Glomerular endothelial cell (primary cell): Measurements from ENCODE around the gene NPM1. TPM values are rescaled to one million over a fixed set of nuclear protein-coding genes. Genes with fewer than 3 reads are reported as not detected.
"Not testable (repeated sequence)": the region's sequence is repeated elsewhere in the genome, so short reads cannot be mapped to it uniquely, and the experiment has no call there.

Experiments
- DNase-seq: peaks from one replicate; pipeline ENCODE4 v3.0.0-alpha.2; 2011; ENCODE audit warnings: low read depth, low spot score; ENCODE audit errors: extremely low read depth
- total RNA-seq: library from RNA; depleted of rRNA; stranded (reverse); fragments of >200 nt; gene quantifications from 2 replicates; pipeline ENCODE4 v1.2.3, GENCODE V29; 2015

Gene NPM1
- total RNA-seq, 1 donor from 2014 or later = 685 TPM

DNA sequence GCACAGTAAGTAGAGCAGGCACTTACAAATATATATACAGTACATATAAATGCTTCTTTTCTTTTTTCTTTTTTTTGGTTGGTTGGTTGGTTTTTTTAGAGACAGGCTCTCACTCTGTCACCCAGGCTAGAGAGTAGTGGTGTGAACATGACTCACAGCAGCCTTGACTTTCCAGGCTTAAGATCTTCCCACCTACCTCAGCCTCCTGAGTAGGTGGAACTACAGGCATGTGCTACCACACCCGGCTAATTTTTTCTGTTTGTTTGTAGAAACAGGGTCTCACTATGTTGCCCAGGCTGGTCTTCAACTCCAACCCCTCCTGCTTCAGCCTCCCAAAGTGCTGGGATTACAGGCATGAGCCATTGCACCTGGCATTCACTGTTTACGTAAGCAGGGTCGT lies 2.6 kb upstream of the NPM1 start:
- DNase-seq = not testable (repeated sequence)

DNA sequence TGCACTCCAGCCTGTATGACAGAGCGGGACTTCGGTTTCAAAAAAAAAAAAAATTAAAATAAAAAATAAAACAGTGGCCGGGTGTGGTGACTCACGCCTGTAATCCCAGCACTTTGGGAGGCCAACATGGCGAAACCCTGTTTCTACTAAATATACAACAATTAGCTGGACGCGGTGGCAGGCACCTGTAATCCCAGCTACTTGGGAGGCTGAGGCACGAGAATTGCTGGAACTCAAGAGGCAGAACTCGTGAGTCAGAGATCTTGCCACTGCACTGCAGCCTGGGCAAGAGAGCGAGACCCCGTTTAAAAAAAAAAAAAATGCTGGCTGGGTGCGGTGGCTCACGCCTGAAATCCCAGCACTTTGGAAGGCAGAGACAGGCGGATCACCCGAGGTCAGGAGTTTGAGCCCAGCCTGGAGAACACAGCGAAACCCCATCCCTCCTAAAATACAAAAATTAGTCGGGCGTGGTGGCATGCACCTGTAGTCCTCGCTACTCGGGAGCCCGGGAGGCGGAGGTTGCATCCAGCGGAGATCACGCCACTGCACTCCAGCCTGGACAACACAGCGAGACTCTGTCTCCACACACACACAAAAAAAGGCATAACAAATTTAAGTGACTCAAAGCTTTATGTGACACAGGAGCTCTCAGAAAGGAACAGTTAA lies 1.5 kb upstream of the NPM1 start:
- DNase-seq = no peak

DNA sequence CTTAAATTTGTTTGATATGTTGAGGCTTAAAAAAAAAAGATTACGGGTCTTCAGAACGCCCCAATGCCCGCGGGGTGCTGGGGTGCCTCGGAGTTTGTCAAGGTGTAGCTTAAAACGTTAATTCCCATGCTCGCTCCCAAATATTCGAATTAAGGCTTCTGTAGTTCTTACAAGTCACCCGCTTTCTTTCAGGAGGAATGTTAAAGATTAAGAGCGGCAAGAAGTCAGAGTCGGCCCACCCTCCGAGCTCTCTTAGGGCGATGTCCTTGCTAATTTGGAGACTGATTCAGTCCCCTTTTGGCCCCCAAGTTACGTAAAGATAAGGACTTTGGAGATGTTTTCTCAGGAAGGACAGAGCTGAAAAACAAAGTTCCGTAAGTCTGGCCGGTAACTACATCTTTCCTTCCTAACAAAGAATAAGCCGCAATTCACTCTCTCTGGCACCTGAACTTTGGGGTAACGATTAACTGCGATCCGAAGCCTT lies 746 bp upstream of the NPM1 start:
- peak; percentile 9 for DNase-seq

DNA sequence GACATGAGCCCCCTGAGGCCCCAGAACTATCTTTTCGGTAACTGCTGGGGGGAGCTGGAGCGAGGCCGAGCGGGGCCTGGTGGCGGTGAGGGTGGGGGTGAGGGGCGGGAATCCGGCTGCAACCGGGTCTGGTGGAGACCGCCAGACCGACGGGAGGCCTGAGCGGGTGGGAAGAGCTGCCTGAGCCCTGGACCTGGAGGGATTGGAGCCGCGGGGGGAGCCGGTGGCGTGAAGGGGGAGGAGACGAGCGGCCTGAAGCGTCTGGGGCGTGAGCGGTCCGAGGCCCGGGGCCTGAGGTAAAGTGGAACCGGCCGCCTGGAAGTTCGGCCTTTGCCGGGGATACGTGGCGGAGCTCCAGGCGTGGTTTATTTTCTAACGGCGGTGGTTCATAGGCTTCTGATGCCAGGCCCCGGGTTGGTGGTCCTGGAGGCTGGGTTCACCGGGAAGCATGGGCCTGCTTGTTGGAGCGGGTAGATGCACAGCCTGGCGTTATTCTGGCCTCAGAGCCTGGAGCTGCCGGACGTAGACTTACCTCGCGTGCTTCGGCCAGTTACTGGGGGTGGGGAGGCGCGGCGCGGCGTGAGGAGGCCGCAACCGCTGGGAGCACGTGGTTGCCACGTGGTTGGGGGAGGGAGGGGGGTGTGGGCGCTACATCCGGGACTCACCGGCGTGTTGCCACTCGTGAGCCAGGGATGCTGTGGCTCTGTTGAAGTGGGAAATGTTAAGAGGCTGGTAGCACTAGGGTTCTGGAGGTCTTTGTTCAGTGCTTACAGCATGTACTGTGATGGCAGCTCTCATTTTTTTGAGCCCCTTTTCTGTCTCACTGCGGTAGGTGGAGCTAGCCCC lies 544 bp downstream of the NPM1 start:
- no peak for DNase-seq

DNA sequence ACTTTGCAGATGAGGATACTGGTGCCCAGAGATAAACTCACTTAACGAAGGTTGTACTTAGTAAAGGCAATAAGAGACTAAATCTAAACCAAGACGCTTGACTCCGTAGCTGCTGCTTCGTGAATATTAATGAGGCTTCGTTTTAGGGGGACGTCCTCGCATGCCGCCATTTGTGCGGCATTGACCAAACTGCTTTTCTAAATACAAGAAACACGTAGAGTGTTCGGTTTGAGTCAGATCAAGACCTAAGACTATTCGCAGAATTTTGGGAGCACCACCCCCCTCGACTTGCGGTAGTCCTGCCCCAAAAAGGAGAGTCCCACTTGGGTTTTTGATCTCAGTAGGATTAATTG lies 1.1 kb downstream of the NPM1 start:
- DNase-seq = no peak

DNA sequence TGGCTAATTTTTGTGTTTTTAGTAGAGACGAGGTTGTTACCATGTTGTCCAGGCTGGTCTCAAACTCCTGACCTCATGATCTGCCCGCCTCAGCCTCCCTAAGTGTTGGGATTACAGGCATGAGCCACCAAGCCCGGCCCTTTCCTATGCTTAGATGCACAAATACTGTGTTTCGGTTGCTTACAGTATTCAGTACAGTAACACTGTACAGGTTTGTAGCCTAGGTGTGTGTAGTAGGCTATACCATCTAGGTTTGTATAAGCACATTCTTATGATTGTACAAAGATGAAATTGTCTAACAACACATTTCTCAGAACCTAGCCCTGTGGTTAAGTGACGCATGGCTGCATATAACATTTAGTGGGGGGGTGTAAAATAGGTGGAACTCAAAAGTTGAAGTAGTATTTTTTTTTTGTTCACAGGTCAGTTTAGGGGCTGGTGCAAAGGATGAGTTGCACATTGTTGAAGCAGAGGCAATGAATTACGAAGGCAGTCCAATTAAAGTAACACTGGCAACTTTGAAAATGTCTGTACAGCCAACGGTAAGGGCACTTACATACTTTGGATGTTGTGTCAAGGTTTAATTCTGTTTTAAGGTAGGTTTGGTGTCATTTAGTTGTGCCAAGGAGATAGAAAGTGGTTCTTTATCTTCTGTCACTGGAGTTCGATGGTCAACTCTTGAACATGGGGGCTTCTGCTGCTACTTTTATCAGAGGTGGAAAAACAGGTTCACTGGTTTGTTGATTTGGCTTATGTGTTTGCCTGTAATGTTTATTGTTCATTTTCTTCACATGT lies 3.4 kb downstream of the NPM1 start:
- DNase-seq = no peak

DNA sequence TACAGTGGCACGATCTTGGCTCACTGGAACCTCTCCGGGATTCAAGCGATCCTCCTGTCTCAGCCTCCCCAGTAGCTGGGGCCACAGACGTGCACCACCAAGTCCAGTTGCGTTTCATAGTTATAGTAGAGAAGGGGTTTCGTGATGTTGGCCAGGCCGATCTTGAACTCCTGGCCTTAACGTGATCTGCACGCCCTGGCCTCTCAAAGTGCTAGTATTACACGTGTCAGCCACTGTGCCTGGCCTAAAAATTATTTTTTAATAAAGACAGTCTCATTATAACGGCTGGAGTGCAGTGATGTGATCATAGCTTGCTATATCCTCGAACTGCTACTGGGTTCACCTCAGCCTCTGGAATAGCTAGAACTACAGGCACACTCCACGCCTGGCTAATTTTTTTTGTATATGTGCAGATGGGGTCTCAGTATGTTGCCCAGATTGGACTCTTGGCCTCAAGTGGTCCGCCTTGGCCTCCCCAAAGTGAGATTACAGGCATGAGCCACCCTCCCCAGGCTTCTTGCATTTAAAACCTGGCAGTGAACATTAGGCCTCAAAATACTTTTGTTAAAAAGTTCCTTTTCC lies 4.4 kb downstream of the NPM1 start:
- DNase-seq = no peak

DNA sequence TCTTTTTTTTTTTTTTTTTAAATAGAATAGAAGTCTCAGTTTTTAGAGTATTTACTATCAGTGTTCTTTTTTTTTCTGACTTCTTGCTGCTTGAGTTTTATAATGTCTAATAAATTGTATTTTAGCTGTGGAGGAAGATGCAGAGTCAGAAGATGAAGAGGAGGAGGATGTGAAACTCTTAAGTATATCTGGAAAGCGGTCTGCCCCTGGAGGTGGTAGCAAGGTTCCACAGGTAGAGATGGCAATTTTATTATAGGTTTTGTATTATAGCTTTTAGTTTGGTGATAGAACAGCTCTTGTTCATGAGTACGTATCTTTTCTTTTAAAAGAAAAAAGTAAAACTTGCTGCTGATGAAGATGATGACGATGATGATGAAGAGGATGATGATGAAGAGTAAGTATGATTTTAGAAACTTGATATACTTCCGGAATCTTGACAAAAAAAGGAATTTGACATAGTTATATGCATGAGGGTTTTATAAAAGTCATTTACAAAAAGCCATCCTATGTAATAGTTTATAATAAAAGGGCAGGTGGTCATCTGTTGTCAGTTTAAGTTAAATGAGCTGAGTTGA lies 5.0 kb downstream of the NPM1 start:
- DNase-seq = no peak

DNA sequence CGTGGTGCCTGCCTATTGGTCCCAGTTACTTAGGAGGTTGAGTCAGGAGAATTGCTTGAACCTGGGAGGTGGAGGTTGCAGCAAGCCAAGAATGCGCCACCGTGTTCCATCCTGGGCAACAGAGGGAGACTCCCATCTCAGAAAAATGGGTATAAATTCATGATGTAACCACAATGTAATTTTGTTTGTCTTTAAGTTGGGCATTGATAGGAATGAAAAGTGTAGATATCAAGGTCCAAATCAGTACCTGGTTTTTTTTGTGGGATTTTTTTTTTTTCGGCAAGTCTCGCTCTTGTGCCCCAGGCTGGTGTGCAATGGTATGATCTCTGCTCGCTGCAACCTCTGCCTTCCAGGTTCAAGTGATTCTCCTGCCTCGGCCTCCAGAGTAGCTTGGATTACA lies 7.4 kb downstream of the NPM1 start:
- no peak for DNase-seq

DNA sequence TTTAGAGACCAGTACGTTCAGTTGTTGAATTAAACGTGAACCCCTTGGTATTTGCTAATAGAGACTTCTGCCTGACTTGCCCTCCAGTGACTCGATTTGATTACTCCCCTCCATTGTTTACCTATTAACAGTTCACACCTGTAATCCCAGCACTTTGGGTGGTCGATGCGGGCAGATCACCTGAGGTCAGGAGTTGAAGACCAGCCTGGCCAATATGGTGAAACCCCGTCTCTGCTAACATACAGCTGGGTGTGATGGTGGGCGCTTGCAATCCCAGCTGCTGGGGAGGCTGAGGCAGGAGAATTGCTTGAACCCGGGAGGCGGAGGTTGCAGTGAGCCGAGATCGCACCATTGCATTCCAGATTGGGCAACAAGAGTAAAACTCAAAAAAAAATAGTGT lies 8.9 kb downstream of the NPM1 start:
- DNase-seq = not testable (repeated sequence)

DNA sequence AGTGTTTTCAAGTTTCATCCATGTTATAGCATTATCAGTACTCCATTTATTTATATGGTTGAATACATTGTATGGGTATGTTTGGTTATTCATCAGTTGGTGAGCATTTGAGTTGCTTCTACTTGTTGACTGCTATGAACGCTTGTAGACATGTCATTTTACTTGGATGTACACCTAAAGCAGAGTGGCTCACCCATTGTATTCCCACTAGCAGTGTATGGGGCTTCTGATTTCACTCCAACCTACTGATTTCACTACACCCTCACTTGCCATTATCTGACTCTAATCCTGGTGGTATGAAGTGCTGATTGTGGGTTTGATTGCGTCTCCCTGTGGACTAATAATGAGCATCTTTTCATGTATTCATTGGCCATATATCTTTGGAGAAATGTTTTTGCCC lies 9.5 kb downstream of the NPM1 start:
- DNase-seq = no peak

DNA sequence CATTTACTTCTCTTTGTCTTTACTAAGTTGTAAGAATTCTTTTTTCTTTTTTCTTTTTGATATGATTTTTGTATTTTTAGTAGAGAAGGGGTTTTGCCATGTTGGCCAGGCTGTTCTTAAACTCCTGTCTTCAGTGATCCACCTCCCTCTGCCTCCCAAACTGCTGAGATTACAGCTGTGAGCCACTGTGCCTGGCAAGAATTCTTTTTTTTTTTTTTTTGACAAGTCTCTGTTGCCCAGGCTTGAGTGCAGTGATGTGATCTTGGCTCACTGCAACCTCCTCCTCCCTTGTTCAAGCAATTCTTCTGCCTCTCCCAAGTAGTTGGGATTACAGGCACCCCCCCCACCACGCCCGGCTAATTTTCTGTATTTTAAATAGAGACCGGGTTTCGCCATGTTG lies 9.9 kb downstream of the NPM1 start:
- DNase-seq = no peak

DNA sequence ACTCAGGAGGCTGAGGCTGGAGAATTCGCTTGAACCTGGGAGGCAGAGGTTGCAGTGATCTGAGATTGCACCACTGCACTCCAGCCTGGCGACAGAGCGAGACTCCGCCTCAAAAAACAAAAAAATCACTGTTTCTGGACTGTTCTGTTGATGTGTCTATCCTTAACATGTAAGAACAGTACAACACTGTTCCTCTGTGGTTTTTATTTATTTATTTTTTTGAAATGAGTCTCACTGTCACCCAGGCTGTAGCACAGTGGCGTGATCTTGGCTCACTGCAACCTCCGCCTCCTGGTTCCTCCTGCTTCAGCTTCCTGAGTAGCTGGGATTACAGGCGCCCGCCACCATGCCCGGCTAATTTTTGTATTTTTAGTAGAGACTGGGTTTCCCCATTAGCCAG lies 11.0 kb downstream of the NPM1 start:
- not testable (repeated sequence) for DNase-seq

DNA sequence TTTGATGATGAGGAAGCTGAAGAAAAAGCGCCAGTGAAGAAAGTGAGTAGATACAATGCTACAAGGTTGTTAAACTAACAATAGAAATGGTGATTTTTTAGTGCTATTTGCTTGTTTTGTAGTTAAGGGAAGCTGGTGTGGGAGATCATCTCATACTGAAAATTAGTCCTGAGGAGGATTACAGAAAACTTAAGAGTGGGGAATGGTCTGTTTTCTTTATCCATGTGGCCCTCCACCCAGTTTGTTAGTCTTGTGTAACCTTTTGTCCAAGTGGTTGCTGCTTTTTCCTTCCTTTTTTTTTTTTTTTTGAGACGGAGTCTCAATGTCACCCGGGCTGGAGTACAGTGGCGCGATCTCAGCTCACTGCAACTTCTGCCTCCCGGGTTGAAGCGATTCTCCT lies 12.5 kb downstream of the NPM1 start:
- no peak for DNase-seq

DNA sequence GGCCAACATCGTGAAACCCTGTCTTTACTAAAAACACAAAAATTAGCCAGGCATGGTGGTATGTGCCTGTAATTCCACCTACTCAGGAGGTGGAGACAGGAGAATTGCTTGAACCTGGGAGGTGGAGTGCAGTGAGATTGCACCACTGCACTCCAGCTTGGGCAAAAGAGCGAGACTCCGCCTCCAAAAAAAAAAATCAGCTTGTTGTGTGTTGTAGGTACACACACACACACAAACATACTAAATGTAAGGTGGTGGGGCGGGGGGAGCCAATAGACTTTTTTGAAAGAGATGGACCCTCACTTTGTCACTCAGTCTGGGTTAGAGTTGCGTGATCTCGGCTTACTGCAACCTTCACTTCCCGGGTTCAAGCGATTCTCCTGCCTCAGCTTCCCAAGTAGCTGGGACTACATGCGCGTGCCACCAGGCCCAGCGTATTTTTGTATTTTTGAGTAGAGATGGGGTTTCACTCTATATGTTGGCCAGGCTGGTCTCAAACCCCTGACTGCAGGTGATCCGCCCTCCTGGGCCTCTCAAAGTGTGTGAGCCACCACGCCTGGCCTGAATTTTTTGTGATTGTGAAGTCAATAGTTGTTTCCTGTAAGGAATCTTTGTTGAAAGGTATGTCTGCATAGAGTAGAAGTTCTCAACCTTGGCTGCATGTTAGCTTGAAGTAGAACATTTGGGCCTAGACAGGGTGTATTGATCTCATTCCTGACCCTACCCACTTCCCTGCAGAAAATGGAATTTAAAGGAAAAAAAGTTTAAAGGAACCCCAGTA lies 13.7 kb downstream of the NPM1 start:
- no peak for DNase-seq

DNA sequence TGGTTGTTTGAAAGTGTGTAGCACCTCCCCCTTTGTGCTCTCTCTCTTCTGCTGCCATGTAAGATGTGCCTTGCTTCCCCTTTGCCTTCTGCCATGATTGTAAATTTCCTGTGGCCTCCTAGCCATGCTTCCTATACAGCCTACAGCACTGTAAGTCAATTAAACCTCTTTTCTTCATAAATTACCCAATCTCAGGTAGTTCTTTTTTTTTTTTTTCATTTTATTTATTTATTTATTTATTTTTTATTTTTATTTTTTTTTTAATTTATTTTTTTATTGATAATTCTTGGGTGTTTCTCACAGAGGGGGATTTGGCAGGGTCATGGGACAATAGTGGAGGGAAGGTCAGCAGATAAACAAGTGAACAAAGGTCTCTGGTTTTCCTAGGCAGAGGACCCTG lies 15.1 kb downstream of the NPM1 start:
- not testable (repeated sequence) for DNase-seq

DNA sequence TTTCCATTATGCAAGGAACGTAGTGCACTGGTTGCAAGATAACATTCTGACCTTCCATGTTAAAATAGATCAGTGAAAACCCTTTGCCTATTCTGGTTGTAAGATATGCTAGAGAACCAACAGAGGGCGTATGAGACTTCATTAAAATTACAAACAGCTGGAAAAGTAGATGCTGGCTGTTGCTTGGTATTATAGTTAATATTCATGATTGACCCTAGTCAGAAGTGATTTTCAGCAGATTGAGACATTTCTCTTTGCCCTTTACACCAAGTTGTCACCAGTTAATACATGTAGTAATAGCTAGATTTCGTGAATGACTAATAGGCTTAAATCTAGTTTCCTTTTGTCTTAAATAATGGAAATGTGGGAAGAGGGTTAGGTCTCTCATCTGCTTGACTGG lies 18.0 kb downstream of the NPM1 start:
- no peak for DNase-seq

DNA sequence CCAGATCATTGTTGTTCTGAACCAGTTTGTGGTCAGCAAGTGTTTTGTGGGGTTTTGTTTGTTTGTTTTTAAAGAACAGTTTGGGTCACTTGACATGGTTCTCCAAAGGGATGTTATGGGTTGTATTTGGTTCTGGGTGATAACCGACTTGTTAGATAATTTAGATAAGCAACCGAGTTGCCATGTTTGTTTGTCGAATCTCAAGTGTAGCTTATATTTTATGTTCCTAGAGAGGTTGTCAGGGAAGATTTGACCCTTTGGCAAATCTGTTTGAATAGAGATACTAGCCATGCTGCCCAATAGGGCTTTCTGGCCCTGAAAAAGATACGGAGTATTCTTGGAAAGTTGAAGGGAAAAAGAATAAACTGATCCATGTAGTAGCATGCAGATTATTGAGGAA lies 19.6 kb downstream of the NPM1 start:
- no peak for DNase-seq

DNA sequence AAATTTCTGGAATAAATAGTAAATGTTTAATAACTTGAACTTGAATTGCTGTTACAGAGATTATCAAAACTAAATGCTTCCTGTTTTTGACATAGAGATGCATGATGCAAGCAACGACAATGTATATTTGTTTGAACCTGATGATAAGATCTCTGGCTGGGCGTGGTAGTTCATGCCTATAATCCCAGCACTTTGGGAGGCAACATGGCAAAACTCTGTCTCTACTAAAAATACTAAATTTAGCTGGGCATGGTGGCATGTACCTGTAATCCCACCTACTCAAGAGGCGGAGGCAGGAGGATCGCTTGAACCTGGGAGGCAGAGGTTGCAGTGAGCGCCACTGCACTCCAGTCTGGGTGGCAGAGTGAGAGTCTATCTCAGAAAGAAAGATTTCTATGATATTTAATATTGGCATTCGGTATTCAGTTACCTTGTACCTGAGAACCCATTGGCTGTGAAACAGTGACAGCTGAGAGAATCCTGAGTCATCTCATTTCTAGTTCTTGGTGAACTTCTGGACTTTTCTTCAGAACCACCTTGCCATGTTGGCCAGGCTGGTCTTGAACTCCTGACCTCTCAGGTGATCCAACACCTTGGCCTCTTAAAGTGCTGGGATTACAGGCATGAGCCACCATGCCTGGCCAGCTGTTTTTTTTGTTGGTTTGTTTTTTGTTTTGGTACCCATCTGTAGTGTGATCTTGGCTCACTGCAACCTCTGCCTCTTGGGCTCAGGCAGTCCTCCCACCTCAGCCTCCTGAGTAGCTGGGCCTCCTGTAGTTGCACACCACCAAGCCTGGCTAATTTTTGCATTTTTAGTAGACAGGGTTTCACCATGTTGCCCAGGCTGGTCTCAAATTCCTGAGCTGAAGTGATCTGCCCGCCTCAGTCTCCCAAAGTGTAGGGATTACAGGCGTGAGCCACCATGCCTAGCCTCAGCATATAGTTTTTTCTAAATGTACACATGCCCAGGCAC lies 21.8 kb downstream of the NPM1 start:
- DNase-seq = no peak
